ENCODE data around the gene CSNK2A3. TPM values are rescaled to one million over a fixed set of nuclear protein-coding genes. Genes with fewer than 3 reads are reported as not detected.
"Not testable (repeated sequence)": the region's sequence is repeated elsewhere in the genome, so short reads cannot be mapped to it uniquely, and the experiment has no call there.

The CSNK2A3 gene
- total RNA-seq: under 1 TPM; 0.53 to 0.84 TPM

DNA sequence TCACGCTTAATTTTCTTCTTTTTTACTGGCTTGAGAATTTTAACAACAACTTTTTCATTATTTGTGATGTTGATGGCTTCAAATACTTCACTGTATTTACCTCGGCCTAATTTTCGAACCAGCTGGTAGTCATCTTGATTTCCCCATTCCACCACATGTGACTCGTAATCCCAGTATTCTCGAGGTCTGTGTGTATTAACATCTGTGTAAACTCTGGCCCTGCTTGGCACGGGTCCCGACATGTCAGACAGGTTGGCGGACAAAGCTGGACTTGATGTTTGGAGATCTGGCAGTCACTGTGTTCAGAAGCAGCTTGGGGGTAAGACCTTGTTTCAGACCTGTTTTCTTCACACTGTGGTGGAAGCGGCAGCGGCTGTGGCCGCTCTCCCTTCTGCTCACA, at the start of gene CSNK2A3:
CSNK2A3 (minus strand) TSS at position 373 of the 400 bp plus-strand sequence; CDS start at position 242, 131 bp downstream.
- H3K4me1 Mint-ChIP-seq; H3K27ac Mint-ChIP-seq; H3K9me3 Mint-ChIP-seq (ENCODE audit: low read depth); ATAC-seq; H3K4me3 Mint-ChIP-seq; H3K36me3 Mint-ChIP-seq; DNase-seq; CTCF ChIA-PET: not testable (repeated sequence)
- H3K27me3 Mint-ChIP-seq: peaks cover 17% of the 10 kb centered on the region

GRCh38 chr11:11401960-11402535, 49.0 kb upstream of the CSNK2A3 start:
- H3K27ac Mint-ChIP-seq: no peak overlapping the region
- H3K4me1 Mint-ChIP-seq: no peaks in the 10 kb centered on the region
- DNase-seq (no peak), ATAC-seq (no peak)
- CTCF ChIA-PET: interaction anchor here (0.6 kb wide), 1 partner anchor 1493 kb away, joined by 3 read pairs; no protein-coding TSS in a partner anchor
- peaks cover 8% of the 10 kb centered on the region for H3K27me3 Mint-ChIP-seq
- H3K9me3 Mint-ChIP-seq (ENCODE audit: low read depth): no peaks in the 10 kb centered on the region
- no peak overlapping the region for H3K4me3 Mint-ChIP-seq
- no peaks in the 10 kb centered on the region for H3K36me3 Mint-ChIP-seq

- DNase-seq: no peak
- Mint-ChIP-seq H3K9me3 (ENCODE audit: low read depth) (no peaks in the 10 kb centered on the region), H3K36me3 (no peaks in the 10 kb centered on the region), H3K27ac (no peak overlapping the region), H3K27me3 (peaks cover 8% of the 10 kb centered on the region), H3K4me1 (no peaks in the 10 kb centered on the region), H3K4me3 (no peak overlapping the region)
- CTCF ChIA-PET: interaction anchor here (0.6 to 1.4 kb wide), 2 partner anchors 387 to 467 kb away, joined by 3 read pairs; no protein-coding TSS in a partner anchor
- no peak for ATAC-seq
These were observed 47.7 kb upstream of the CSNK2A3 start for GRCh38 chr11:11400635-11401232.

DNA sequence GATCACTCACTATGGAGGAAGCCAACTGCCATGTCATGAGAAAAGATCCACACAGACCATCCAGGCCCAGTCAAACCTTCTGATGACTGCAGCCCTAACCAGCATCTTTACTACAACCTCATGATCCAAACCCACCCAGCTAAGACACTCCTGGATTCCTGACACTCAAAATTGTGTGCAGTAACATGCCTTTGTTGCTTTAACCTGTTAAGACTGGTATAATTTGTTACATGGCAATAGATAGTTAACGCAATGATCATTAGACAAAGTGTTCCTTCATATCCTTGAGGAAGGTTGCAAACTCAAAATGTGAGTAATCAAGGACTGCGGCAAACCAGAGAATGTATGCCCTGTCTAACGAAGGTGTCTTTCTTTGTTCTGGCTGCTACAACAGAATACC, 47.1 kb upstream of the CSNK2A3 start:
- Mint-ChIP-seq H3K36me3 (no peaks in the 10 kb centered on the region), H3K4me1 (no peaks in the 10 kb centered on the region), H3K27ac (no peak overlapping the region), H3K4me3 (no peak overlapping the region), H3K27me3 (peaks cover 6% of the 10 kb centered on the region), H3K9me3 (ENCODE audit: low read depth) (no peaks in the 10 kb centered on the region)
- ATAC-seq (no peak), DNase-seq (no peak)
- CTCF ChIA-PET: interaction anchor here (1.4 kb wide), 1 partner anchor 388 kb away, joined by 3 read pairs; no protein-coding TSS in a partner anchor

DNA sequence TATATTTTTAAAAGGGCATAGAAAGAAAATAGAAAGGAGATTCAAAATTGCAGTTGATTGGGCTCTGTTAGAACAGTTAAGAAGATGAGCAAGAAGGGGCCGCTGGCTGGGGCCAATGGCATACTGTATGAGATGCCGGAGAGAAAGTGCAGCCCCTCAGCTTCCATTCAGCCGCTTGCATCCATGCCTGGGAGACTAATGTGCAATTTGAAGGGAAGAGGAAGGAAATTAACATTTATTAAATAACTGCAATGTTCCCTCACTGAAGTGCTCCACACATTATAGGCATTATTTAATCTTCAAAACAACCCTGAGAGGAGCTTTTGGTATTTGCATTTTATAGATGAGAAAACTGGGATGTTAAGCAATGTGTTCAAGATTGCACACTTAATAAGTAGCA, 44.7 kb upstream of the CSNK2A3 start:
- ATAC-seq: no peak
- no peaks in the 10 kb centered on the region for H3K4me1 Mint-ChIP-seq
- no peak overlapping the region for H3K27ac Mint-ChIP-seq
- H3K36me3 Mint-ChIP-seq: no peaks in the 10 kb centered on the region
- no peaks in the 10 kb centered on the region for H3K9me3 Mint-ChIP-seq (ENCODE audit: low read depth)
- DNase-seq: no peak
- H3K27me3 Mint-ChIP-seq: peaks cover 6% of the 10 kb centered on the region
- H3K4me3 Mint-ChIP-seq: no peak overlapping the region
- CTCF ChIA-PET: no interaction called here

DNA sequence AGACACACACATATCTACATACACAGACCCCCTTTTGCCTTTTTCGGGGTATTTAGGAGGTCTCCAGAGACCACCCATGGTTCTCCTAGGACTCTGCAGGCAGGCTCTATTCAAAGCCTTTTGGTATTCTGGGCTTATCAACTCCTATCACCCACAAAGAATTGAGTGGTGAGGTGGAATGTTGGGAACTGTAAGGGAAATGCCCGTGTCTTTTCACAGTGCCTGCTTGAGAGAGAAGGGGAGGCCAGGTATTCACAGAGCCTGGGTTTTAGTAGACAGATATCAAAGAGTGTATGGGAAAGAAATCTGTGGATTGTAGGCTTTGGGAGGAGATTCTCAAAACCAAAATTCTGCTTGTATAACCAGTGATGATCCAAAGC, 44.0 kb upstream of the CSNK2A3 start:
- Mint-ChIP-seq H3K27me3 (peaks cover 6% of the 10 kb centered on the region), H3K4me1 (no peaks in the 10 kb centered on the region), H3K4me3 (no peak overlapping the region), H3K36me3 (no peaks in the 10 kb centered on the region), H3K27ac (no peak overlapping the region), H3K9me3 (ENCODE audit: low read depth) (no peaks in the 10 kb centered on the region)
- CTCF ChIA-PET: interaction anchor here (1.4 kb wide), 1 partner anchor 343 kb away, joined by 4 read pairs; no protein-coding TSS in a partner anchor
- ATAC-seq (no peak), DNase-seq (no peak)

DNA sequence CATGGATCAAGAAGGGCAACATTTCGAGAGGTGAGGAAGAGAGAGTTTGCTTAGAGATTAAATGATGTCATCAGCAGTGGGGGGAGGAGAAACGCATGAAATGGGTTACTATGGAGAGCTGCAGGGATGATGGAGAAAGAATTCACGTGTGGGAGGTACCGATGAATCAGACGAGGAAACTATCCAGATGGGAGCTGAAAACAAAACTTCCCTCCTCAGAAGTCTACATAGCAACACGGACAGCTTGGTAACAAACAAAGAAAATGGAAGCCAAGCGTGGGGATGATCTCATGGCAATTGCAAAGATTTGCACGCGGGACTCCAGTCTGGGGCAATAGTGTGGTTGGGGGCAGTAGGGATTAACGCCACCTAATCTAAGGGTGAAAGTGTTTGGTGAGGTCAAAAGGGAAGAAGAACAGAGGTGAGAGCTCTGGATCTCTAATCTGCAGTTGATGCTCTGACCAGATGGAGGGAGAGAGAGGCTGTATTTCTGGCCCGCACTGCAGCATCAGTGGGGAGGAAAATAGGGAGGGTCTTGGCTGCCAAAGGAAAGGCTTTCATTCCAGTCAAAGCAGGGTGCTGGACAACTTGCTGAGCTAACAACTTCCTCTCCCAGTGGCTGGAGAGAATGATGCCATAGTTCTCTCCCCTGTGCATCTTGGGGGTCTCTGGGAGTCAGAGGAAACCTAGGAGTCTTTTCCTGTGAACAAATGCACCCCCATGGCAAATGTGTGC, 43.4 kb upstream of the CSNK2A3 start:
- no peaks in the 10 kb centered on the region for H3K4me1 Mint-ChIP-seq
- CTCF ChIA-PET: interaction anchor here (1.4 kb wide), 1 partner anchor 343 kb away, joined by 4 read pairs; no protein-coding TSS in a partner anchor
- H3K36me3 Mint-ChIP-seq: no peaks in the 10 kb centered on the region
- ATAC-seq: no peak
- no peak overlapping the region for H3K27ac Mint-ChIP-seq
- no peaks in the 10 kb centered on the region for H3K9me3 Mint-ChIP-seq (ENCODE audit: low read depth)
- no peak for DNase-seq
- H3K27me3 Mint-ChIP-seq: peaks cover 6% of the 10 kb centered on the region
- H3K4me3 Mint-ChIP-seq: no peak overlapping the region

GRCh38 chr11:11395126-11395525, 42.1 kb upstream of the CSNK2A3 start:
- no peaks in the 10 kb centered on the region for H3K36me3 Mint-ChIP-seq
- no peaks in the 10 kb centered on the region for H3K4me1 Mint-ChIP-seq
- DNase-seq (no peak), ATAC-seq (no peak)
- no peaks in the 10 kb centered on the region for H3K9me3 Mint-ChIP-seq (ENCODE audit: low read depth)
- no peak overlapping the region for H3K27ac Mint-ChIP-seq
- no peak overlapping the region for H3K4me3 Mint-ChIP-seq
- H3K27me3 Mint-ChIP-seq: peaks cover 6% of the 10 kb centered on the region
- CTCF ChIA-PET: no interaction called here

GRCh38 chr11:11394241-11394640, 41.2 kb upstream of the CSNK2A3 start:
- no peaks in the 10 kb centered on the region for H3K4me1 Mint-ChIP-seq
- no peak overlapping the region for H3K4me3 Mint-ChIP-seq
- DNase-seq: no peak
- no peak for ATAC-seq
- no peaks in the 10 kb centered on the region for H3K36me3 Mint-ChIP-seq
- no peak overlapping the region for H3K27ac Mint-ChIP-seq
- CTCF ChIA-PET: no interaction called here
- H3K9me3 Mint-ChIP-seq (ENCODE audit: low read depth): no peaks in the 10 kb centered on the region
- H3K27me3 Mint-ChIP-seq: peaks cover 4% of the 10 kb centered on the region

DNA sequence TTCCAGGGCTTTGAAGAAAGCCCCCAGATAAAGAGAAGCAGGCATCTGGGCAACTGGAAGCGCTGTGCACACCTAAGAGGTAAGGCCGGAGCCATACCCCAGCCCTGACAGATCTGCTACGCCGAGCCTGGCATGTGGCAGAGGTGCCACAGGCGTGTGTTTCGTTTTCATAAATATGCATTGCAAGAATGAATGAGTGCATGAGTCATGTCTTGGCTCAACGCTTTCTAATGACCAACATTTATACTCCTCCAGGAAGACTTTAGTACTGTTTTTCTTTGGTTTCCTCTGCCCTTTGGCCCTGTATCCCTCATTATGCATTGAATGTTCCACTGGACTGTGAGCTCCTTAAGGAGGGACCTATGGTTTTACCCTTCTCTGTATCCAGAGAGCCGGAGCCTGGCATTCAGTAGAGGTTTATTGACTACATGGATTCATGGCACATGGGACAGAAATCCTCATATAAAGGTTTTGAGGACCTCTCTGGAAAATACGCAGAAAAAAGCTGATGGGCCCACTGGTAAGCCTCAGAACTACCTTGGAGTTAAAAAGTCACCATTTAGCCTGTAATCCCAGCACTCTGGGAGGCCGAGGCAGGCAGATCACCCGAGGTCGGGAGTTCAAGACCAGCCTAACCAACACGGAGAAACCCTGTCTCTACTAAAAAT, 38.9 kb upstream of the CSNK2A3 start:
- no peaks in the 10 kb centered on the region for H3K27me3 Mint-ChIP-seq
- CTCF ChIA-PET: no interaction called here
- DNase-seq (no peak), ATAC-seq (no peak)
- H3K4me3 Mint-ChIP-seq: no peak overlapping the region
- no peak overlapping the region for H3K27ac Mint-ChIP-seq
- H3K4me1 Mint-ChIP-seq: no peaks in the 10 kb centered on the region
- H3K36me3 Mint-ChIP-seq: no peaks in the 10 kb centered on the region
- no peaks in the 10 kb centered on the region for H3K9me3 Mint-ChIP-seq (ENCODE audit: low read depth)

DNA sequence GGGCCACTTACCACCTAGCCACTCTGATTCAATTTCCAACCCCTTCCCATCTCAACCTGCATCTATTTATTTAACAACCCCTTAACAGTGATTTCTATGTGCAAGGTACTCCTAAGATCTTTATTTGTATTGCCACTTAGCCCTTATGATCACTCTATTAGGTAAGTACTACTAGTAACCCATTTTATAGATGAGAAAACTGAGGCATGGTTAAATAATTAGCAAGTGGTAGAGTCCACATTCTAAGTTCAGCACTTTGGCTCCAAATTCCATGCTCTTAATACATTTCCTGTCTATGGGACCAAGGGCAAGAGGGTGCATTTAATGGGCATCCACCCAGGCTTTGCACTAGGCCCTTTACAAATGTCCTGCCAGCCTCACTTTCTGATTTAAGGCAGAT, 38.1 kb upstream of the CSNK2A3 start:
- DNase-seq (no peak), ATAC-seq (no peak)
- Mint-ChIP-seq H3K36me3 (no peaks in the 10 kb centered on the region), H3K27ac (no peak overlapping the region), H3K4me1 (no peaks in the 10 kb centered on the region), H3K4me3 (no peak overlapping the region), H3K9me3 (ENCODE audit: low read depth) (no peaks in the 10 kb centered on the region), H3K27me3 (no peaks in the 10 kb centered on the region)
- CTCF ChIA-PET: no interaction called here

GRCh38 chr11:11390068-11390771, 37.2 kb upstream of the CSNK2A3 start:
- H3K4me1 Mint-ChIP-seq: no peaks in the 10 kb centered on the region
- CTCF ChIA-PET: no interaction called here
- H3K27me3 Mint-ChIP-seq: no peaks in the 10 kb centered on the region
- H3K36me3 Mint-ChIP-seq: no peaks in the 10 kb centered on the region
- no peak for ATAC-seq
- H3K27ac Mint-ChIP-seq: no peak overlapping the region
- DNase-seq: no peak
- no peaks in the 10 kb centered on the region for H3K9me3 Mint-ChIP-seq (ENCODE audit: low read depth)
- no peak overlapping the region for H3K4me3 Mint-ChIP-seq

- ATAC-seq: no peak
- no peaks in the 10 kb centered on the region for H3K4me1 Mint-ChIP-seq
- CTCF ChIA-PET: no interaction called here
- no peak for DNase-seq
- no peak overlapping the region for H3K4me3 Mint-ChIP-seq
- H3K36me3 Mint-ChIP-seq: no peaks in the 10 kb centered on the region
- no peaks in the 10 kb centered on the region for H3K9me3 Mint-ChIP-seq (ENCODE audit: low read depth)
- no peak overlapping the region for H3K27ac Mint-ChIP-seq
- H3K27me3 Mint-ChIP-seq: no peaks in the 10 kb centered on the region
These were observed 36.2 kb upstream of the CSNK2A3 start for GRCh38 chr11:11389238-11389637.

All from activated CD8-positive, alpha-beta memory T cell treated with anti-CD3 and anti-CD28 coated beads, Interleukin-2, amount 10 ng/mL, durations not matched to agents 7 days and 5 days (primary cell).